Measurements from ENCODE around the gene CCDC27.

GRCh38 chr1:3708791-3709190, 43.5 kb upstream of the CCDC27 start:
- TF ChIP-seq ZNF274 (IDR thresholded peaks at IDR 0.05; ENCODE audit: low read depth, low read length) = no peak
- no peak for TF ChIP-seq SUZ12 (IDR thresholded peaks at IDR 0.05; ENCODE audit: extremely low read depth, insufficient read depth, insufficient read length)

Data from NT2/D1 (cell line).